ENCODE measurements around the gene RNASE8. TPM values are rescaled to one million over a fixed set of nuclear protein-coding genes. Genes with fewer than 3 reads are reported as not detected.

Gene RNASE8
- polyA plus RNA-seq, 1 donor from 2014 or later, result not detected

- H4K20me1 ChIP-seq (ENCODE audit: insufficient read depth), result no peaks in the 10 kb centered on the region
- no peaks in the 10 kb centered on the region for H3K9me3 ChIP-seq (ENCODE audit: low read length)
- H3K36me3 ChIP-seq (ENCODE audit: insufficient read depth, low read length), result no peaks in the 10 kb centered on the region
- TF ChIP-seq TAF1 (IDR thresholded peaks at IDR 0.05; ENCODE audit: low read depth) (no peak), MXI1 (conservative IDR thresholded peaks at IDR 0.05; ENCODE audit: poor library complexity, severe bottlenecking) (no peak), CTCF (IDR thresholded peaks at IDR 0.05; ENCODE audit: poor library complexity, severe bottlenecking) (no peak), SMC3 (conservative IDR thresholded peaks at IDR 0.05; ENCODE audit: poor library complexity) (no peak), POLR2AphosphoS5 (IDR thresholded peaks at IDR 0.05) (no peak), RAD21 (conservative IDR thresholded peaks at IDR 0.05) (no peak), EP300 (conservative IDR thresholded peaks at IDR 0.05; ENCODE audit: poor library complexity, severe bottlenecking) (no peak), EZH2 (IDR thresholded peaks at IDR 0.05; ENCODE audit: borderline replicate concordance, insufficient read depth, low read length, poor library complexity, severe bottlenecking) (no peak), REST (IDR thresholded peaks at IDR 0.05; ENCODE audit: borderline replicate concordance) (no peak)
- no peaks in the 10 kb centered on the region for H3F3A ChIP-seq (ENCODE audit: insufficient read depth, low read length, poor library complexity, severe bottlenecking)
- no peaks in the 10 kb centered on the region for H3K27me3 ChIP-seq (ENCODE audit: insufficient read depth, low read depth, low read length)
- no peaks in the 10 kb centered on the region for H3K9me2 ChIP-seq (ENCODE audit: insufficient read depth, low read length)
- H3K9ac ChIP-seq (ENCODE audit: low read length), result no peak overlapping the region
- no peaks in the 10 kb centered on the region for H3K79me2 ChIP-seq (replicated peaks; ENCODE audit: insufficient read depth, low read length)
- no peak overlapping the region for H2AFZ ChIP-seq (ENCODE audit: low read depth, low read length)
- no peak overlapping the region for H3K4me2 ChIP-seq (ENCODE audit: low read length)
- no peak overlapping the region for H3K4me3 ChIP-seq (ENCODE audit: low read length)
- H3K27ac ChIP-seq (ENCODE audit: low read length), result no peak overlapping the region
Observed at GRCh38 chr14:21037156-21037555, 20.5 kb upstream of the RNASE8 start.

GRCh38 chr14:21038441-21039422, 18.9 kb upstream of the RNASE8 start:
- Histone ChIP-seq H2AFZ (ENCODE audit: low read depth, low read length) (no peak overlapping the region), H3K9me2 (ENCODE audit: insufficient read depth, low read length) (no peaks in the 10 kb centered on the region), H3K9me3 (ENCODE audit: low read length) (no peaks in the 10 kb centered on the region), H3K27me3 (ENCODE audit: insufficient read depth, low read depth, low read length) (no peaks in the 10 kb centered on the region), H3K4me2 (ENCODE audit: low read length) (no peak overlapping the region), H3K79me2 (replicated peaks; ENCODE audit: insufficient read depth, low read length) (no peaks in the 10 kb centered on the region), H3K9ac (ENCODE audit: low read length) (no peak overlapping the region), H3K36me3 (ENCODE audit: insufficient read depth, low read length) (no peaks in the 10 kb centered on the region), H4K20me1 (ENCODE audit: insufficient read depth) (no peaks in the 10 kb centered on the region), H3K27ac (ENCODE audit: low read length) (no peak overlapping the region), H3K4me3 (ENCODE audit: low read length) (no peak overlapping the region), H3F3A (ENCODE audit: insufficient read depth, low read length, poor library complexity, severe bottlenecking) (no peaks in the 10 kb centered on the region)
- TF ChIP-seq EP300 (conservative IDR thresholded peaks at IDR 0.05; ENCODE audit: poor library complexity, severe bottlenecking) (no peak), EZH2 (IDR thresholded peaks at IDR 0.05; ENCODE audit: borderline replicate concordance, insufficient read depth, low read length, poor library complexity, severe bottlenecking) (no peak), POLR2AphosphoS5 (IDR thresholded peaks at IDR 0.05) (no peak), SMC3 (conservative IDR thresholded peaks at IDR 0.05; ENCODE audit: poor library complexity) (no peak), TAF1 (IDR thresholded peaks at IDR 0.05; ENCODE audit: low read depth) (no peak), MXI1 (conservative IDR thresholded peaks at IDR 0.05; ENCODE audit: poor library complexity, severe bottlenecking) (no peak)
